Choroid plexus epithelial cell (primary cell): ENCODE data around the gene SIPA1.

Experiments
- DNase-seq: peaks from one replicate; pipeline ENCODE4 v3.0.0-alpha.2; 2010; ENCODE audit warnings: low read depth
- H3K4me3 ChIP-seq: 2 replicates; pipeline ENCODE4 v1.5.1; 2011; ENCODE audit warnings: low read depth, mild to moderate bottlenecking, control low read depth, low read length, moderate library complexity
- CTCF ChIP-seq: conservative IDR thresholded peaks from 2 replicates; pipeline ENCODE4 v1.5.1; 2011; ENCODE audit warnings: low read depth, mild to moderate bottlenecking, control low read depth, inconsistent platforms, low read length, moderate library complexity

The SIPA1 gene

GRCh38 chr11:65639623-65640482 lies 2.0 kb downstream of the SIPA1 start:
- no peak for TF ChIP-seq CTCF
- no peak for DNase-seq
- H3K4me3 ChIP-seq, result no peak overlapping the region

GRCh38 chr11:65640483-65641296 lies 2.8 kb downstream of the SIPA1 start:
- H3K4me3 ChIP-seq, result no peak overlapping the region
- DNase-seq, result no peak

GRCh38 chr11:65641297-65642013 lies 3.6 kb downstream of the SIPA1 start:
- TF ChIP-seq CTCF, result no peak
- H3K4me3 ChIP-seq, result no peak overlapping the region
- DNase-seq, result no peak

More at GRCh38 chr11:65640483-65641296, 2.8 kb downstream of the SIPA1 start:
- no peak for TF ChIP-seq CTCF

GRCh38 chr11:65642014-65642671 lies 4.2 kb downstream of the SIPA1 start:
- no peak for TF ChIP-seq CTCF
- no peak for DNase-seq
- H3K4me3 ChIP-seq, result no peak overlapping the region

- no peak for TF ChIP-seq CTCF
- peak; percentile 20 for DNase-seq
- no peak overlapping the region for H3K4me3 ChIP-seq
These were observed 6.1 kb downstream of the SIPA1 start for GRCh38 chr11:65643971-65644370.

- TF ChIP-seq CTCF, result no peak
- no peak for DNase-seq
- no peak overlapping the region for H3K4me3 ChIP-seq
These were observed 6.9 kb downstream of the SIPA1 start for GRCh38 chr11:65644837-65645236.
